CD14-positive monocyte (primary cell): ENCODE results near the gene FADS1. TPM values are rescaled to one million over a fixed set of nuclear protein-coding genes. Genes with fewer than 3 reads are reported as not detected.

Experiments used
- DNase-seq, 3 donors: peaks; one replicate each; pipeline ENCODE4 v3.0.0-alpha.2; 2011 to 2022
- H2AFZ ChIP-seq: 2 replicates; pipeline ENCODE4 v1.6.0; 2012; ENCODE audit warnings: mild to moderate bottlenecking, low read depth, low read length, inconsistent platforms; ENCODE audit not compliant: insufficient read depth, poor library complexity, severe bottlenecking
- H3K27ac ChIP-seq, 2 donors: 1 replicate in 1 of 2; 2 replicates in 1 of 2; pipeline ENCODE4 v1.5.1; 2012 to 2013; ENCODE audit warnings: low read length in 2 of 2, control low read depth in 1 of 2, inconsistent platforms in 1 of 2, low read depth in 1 of 2, mild to moderate bottlenecking in 1 of 2
- H3K27me3 ChIP-seq, 2 donors: one replicate each; pipeline versions ENCODE4 v1.6.0 to v1.6.1; 2011 to 2013; ENCODE audit warnings: low read length in 2 of 2; ENCODE audit not compliant: control insufficient read depth in 2 of 2, insufficient read depth in 2 of 2
- H3K36me3 ChIP-seq, 2 donors: replicated peaks in 1 of 2; 1 replicate in 1 of 2; 2 replicates in 1 of 2; pipeline versions ENCODE4 v1.5.1 to v1.6.1; 2012 to 2013; ENCODE audit warnings: low read length in 2 of 2, control low read depth in 1 of 2, inconsistent platforms in 1 of 2, mild to moderate bottlenecking in 1 of 2; ENCODE audit not compliant: insufficient read depth in 2 of 2, control insufficient read depth in 1 of 2
- H3K4me1 ChIP-seq, 2 donors: 1 replicate in 1 of 2; 2 replicates in 1 of 2; pipeline versions ENCODE4 v1.5.1 to v1.6.1; 2012 to 2013; ENCODE audit warnings: low read length in 2 of 2, control low read depth in 1 of 2, inconsistent platforms in 1 of 2, mild to moderate bottlenecking in 1 of 2, moderate library complexity in 1 of 2; ENCODE audit not compliant: insufficient read depth in 2 of 2, control insufficient read depth in 1 of 2
- H3K4me2 ChIP-seq: replicated peaks from 2 replicates; pipeline ENCODE3; 2012; ENCODE audit warnings: low read length, moderate library complexity, mild to moderate bottlenecking; ENCODE audit not compliant: poor library complexity, severe bottlenecking; ENCODE audit errors: extremely low read depth
- H3K4me3 ChIP-seq, 3 experiments: fragments of 200-600 bp in 1 of 3; sonication (generic) in 1 of 3; replicated peaks in 1 of 3; 1 replicate in 2 of 3; 2 replicates in 1 of 3; pipeline ENCODE4 v1.5.1; 2011 to 2013; ENCODE audit warnings: low read length in 3 of 3, mild to moderate bottlenecking in 3 of 3, control low read depth in 2 of 3, low read depth in 2 of 3, inconsistent platforms in 1 of 3, moderate library complexity in 1 of 3
- H3K79me2 ChIP-seq: 2 replicates; pipeline ENCODE4 v1.6.0; 2012; ENCODE audit warnings: mild to moderate bottlenecking, control low read depth, inconsistent platforms, low read length, moderate library complexity; ENCODE audit not compliant: insufficient read depth
- H3K9ac ChIP-seq: 2 replicates; pipeline ENCODE4 v1.6.0; 2017; ENCODE audit warnings: low read length, mild to moderate bottlenecking; ENCODE audit not compliant: insufficient read depth, poor library complexity, severe bottlenecking
- H3K9me3 ChIP-seq, 2 donors: replicated peaks in 1 of 2; 1 replicate in 1 of 2; 2 replicates in 1 of 2; pipeline versions ENCODE4 v1.5.1 to v1.6.1; 2012 to 2013; ENCODE audit warnings: low read length in 2 of 2, control low read depth in 1 of 2; ENCODE audit not compliant: control insufficient read depth in 1 of 2, insufficient read depth in 1 of 2
- H4K20me1 ChIP-seq: 2 replicates; pipeline ENCODE4 v1.6.0; 2012; ENCODE audit warnings: mild to moderate bottlenecking, low read length, control low read depth, moderate library complexity; ENCODE audit not compliant: insufficient read depth
- H3K27ac Mint-ChIP-seq, 7 donors: one replicate each; pipeline ENCODE4 v1.8.0; 2020; ENCODE audit warnings: mild to moderate bottlenecking in 7 of 7, mixed read lengths in 7 of 7, moderate library complexity in 6 of 7, inconsistent platforms in 2 of 7
- H3K27me3 Mint-ChIP-seq, 3 donors: one replicate each; pipeline ENCODE4 v1.8.0; 2021 to 2022; ENCODE audit warnings: low read depth in 3 of 3, mild to moderate bottlenecking in 3 of 3, mixed read lengths in 3 of 3, moderate library complexity in 3 of 3, inconsistent platforms in 1 of 3
- H3K36me3 Mint-ChIP-seq, 2 donors: one replicate each; pipeline ENCODE4 v1.8.0; 2020; ENCODE audit warnings: mixed read lengths in 2 of 2, inconsistent platforms in 1 of 2, mild to moderate bottlenecking in 1 of 2
- H3K4me1 Mint-ChIP-seq: one replicate; pipeline ENCODE4 v1.8.0; 2020; ENCODE audit warnings: mild to moderate bottlenecking, mixed read lengths
- H3K4me3 Mint-ChIP-seq, 2 donors: one replicate each; pipeline ENCODE4 v1.8.0; 2020; ENCODE audit warnings: mild to moderate bottlenecking in 2 of 2, mixed read lengths in 2 of 2, moderate library complexity in 1 of 2
- H3K9me3 Mint-ChIP-seq, 7 donors: one replicate each; pipeline ENCODE4 v1.8.0; 2020 to 2022; ENCODE audit warnings: mixed read lengths in 7 of 7, mild to moderate bottlenecking in 6 of 7, moderate library complexity in 6 of 7, inconsistent platforms in 2 of 7
- CTCF ChIP-seq: fragments of 200-600 bp; IDR thresholded peaks from one replicate; pipeline ENCODE4 v1.8.0; 2022; ENCODE audit warnings: antibody characterized with exemption, mild to moderate bottlenecking
- WGBS: methylation state at CpG from one replicate; pipeline ENCODE4 v1.1.5; 2013; ENCODE audit warnings: missing lambda C conversion rate; ENCODE audit not compliant: insufficient coverage; 5-methylcytosine and 5-hydroxymethylcytosine counted together
- intact Hi-C, 2 donors: fragments of 100-400 bp; cut with micrococcal nuclease; formaldehyde crosslinking; loops; one replicate each; pipeline versions ENCODE4 v1.15.0 to v1.15.1; 2023
- polyA plus RNA-seq, 3 donors: library from polyadenylated mRNA; depleted of rRNA in 1 of 3; unstranded in 2 of 3; stranded (reverse) in 1 of 3; fragments of 300-500 nt in 2 of 3; fragments of >200 nt in 1 of 3; fragmentation: Illumina TruSeq in 2 of 3; gene quantifications; 1 replicate in 2 of 3; 2 replicates in 1 of 3; pipeline ENCODE4 v1.2.3, GENCODE V29; 2012 to 2021

The FADS1 gene
- polyA plus RNA-seq, 3 donors: 10.6 to 31.8 (median 29.2) TPM

- no peak for TF ChIP-seq CTCF
- peak overlapping the region; percentile 95 to 96 for H3K27ac ChIP-seq
- H3K27me3 ChIP-seq: no peaks in the 10 kb centered on the region
- H3K4me1 Mint-ChIP-seq: peaks cover 17% of the 10 kb centered on the region
- H3K4me1 ChIP-seq: peaks cover 20 to 35% of the 10 kb centered on the region in 2 donors
- peaks cover 0 to 5% (median 0%) of the 10 kb centered on the region in 7 donors for H3K9me3 Mint-ChIP-seq
- H3K9me3 ChIP-seq: peaks cover 0 to 6% of the 10 kb centered on the region in 2 donors
- peaks cover 16% of the 10 kb centered on the region for H3K79me2 ChIP-seq
- peak overlapping the region; percentile 94 for H3K9ac ChIP-seq
- H3K4me3 Mint-ChIP-seq: peak overlapping the region; percentile 94 to 98
- H3K27me3 Mint-ChIP-seq: peaks cover 1 to 5% (median 2%) of the 10 kb centered on the region in 3 donors
- peak in 2 of 3 donors; percentile 30 to 40 for DNase-seq
- peak overlapping the region; percentile 99 for H3K4me2 ChIP-seq
- peak overlapping the region; percentile 74 to 90 (median 75) for H3K4me3 ChIP-seq
- H3K36me3 Mint-ChIP-seq: peaks cover 31 to 43% of the 10 kb centered on the region in 2 donors
- 67% methylated on average over 14 of the region's 16 CpGs for WGBS
- H3K27ac Mint-ChIP-seq: peak overlapping the region; percentile 97 to 99 (median 98)
- intact Hi-C loops: no loop called here
- no peaks in the 10 kb centered on the region for H4K20me1 ChIP-seq
- peak overlapping the region; percentile 78 for H2AFZ ChIP-seq
- H3K36me3 ChIP-seq: peaks cover 20 to 38% of the 10 kb centered on the region in 2 donors
Measured at GRCh38 chr11:61814247-61814957, 2.4 kb downstream of the FADS1 start.

GRCh38 chr11:61812736-61813411, 3.9 kb downstream of the FADS1 start:
- intact Hi-C loops: no loop called here
- Mint-ChIP-seq H3K9me3 (peaks cover 0 to 5% (median 0%) of the 10 kb centered on the region in 7 donors), H3K36me3 (peaks cover 44 to 58% of the 10 kb centered on the region in 2 donors), H3K27ac (no peak overlapping the region), H3K4me3 (no peak overlapping the region), H3K4me1 (peaks cover 17% of the 10 kb centered on the region), H3K27me3 (peaks cover 1 to 2% (median 2%) of the 10 kb centered on the region in 3 donors)
- H3K9ac ChIP-seq: no peak overlapping the region
- no peak overlapping the region for H3K4me3 ChIP-seq
- no peak overlapping the region for H3K27ac ChIP-seq
- peaks cover 16% of the 10 kb centered on the region for H3K79me2 ChIP-seq
- H3K4me2 ChIP-seq: no peak overlapping the region
- no peak for TF ChIP-seq CTCF
- 100% methylated on average over 3 of the region's 4 CpGs for WGBS
- H3K36me3 ChIP-seq: peaks cover 25 to 54% of the 10 kb centered on the region in 2 donors
- H2AFZ ChIP-seq: no peak overlapping the region
- peaks cover 0 to 6% of the 10 kb centered on the region in 2 donors for H3K9me3 ChIP-seq
- DNase-seq: no peak
- H3K4me1 ChIP-seq: peaks cover 20 to 35% of the 10 kb centered on the region in 2 donors
- H3K27me3 ChIP-seq: no peaks in the 10 kb centered on the region
- no peaks in the 10 kb centered on the region for H4K20me1 ChIP-seq
